ENCODE results near the gene CLASP2.

Gene CLASP2

DNA sequence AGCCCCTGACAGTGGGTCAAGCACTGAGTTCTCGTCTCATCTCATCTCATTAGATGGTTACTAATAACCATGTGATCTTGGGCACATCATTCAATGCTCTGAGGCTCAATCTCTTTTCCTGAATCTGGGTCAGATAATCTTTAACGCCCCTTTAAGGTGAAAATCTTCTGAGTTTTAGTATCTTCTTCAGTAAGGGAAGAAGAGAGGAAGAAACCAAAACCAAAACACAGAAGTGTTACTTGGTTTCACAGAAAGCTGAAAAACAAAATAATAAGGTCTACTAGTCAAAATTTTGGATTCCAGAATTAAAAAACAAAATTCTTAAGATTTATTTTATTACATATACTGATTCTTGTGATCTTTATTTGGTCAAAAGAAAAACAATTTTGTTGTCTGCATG lies 78.2 kb downstream of the CLASP2 start:
- no peak for DNase-seq (ENCODE audit: extremely low read depth in 1 of 2, low read depth in 1 of 2)

DNA sequence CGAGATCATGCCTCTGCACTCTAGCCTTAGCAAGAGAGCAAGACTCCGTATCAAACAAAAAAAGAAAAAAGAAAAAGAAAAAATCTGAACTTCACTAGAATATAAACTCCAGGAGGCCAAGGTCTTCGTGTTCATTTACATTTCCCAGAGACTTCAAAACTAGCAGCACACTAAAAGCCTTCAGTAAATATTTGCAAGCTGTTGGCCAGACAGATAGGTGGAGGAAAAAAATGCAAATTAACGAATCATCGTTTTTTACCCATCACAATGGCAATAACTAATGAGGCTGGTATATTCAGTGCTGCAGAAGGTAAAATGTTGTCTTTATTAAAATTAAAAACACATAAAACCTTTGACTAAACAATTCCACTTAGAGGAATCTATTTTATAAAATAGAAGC lies 80.6 kb downstream of the CLASP2 start:
- no peak for DNase-seq (ENCODE audit: extremely low read depth in 1 of 2, low read depth in 1 of 2)

DNA sequence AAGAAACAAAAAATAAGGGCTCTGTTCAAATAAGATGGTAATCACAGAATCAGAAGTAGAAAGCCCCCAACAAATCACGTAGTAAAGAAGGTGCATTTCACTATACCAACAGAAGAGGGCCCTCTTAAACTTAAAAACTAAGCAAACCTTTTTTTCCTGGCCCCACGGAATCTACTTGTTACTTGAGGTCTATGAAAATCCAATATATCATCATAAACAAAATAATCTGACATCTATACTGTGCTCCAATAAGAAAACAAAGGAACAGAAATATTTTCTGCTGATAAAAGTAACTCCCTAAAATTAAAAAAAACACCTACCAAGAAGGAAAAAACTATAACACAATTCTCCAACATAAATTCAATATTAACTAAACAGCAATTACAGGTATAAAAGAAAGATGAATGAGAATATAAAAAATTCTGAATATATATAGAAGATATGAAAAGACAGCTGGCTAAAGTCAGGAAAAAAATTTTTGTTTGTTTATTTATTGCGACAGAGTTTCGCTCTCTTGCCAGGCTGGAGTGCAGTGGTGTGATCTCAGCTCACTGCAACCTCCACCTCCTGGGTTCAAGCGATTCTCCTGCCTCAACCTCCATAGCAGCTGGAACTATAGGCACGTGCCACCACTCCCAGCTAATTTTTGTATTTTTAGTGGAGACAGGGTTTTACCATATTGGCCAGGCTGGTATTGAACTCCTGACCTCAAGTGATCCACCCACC lies 81.8 kb downstream of the CLASP2 start:
- no peak for DNase-seq (ENCODE audit: extremely low read depth in 1 of 2, low read depth in 1 of 2)

DNA sequence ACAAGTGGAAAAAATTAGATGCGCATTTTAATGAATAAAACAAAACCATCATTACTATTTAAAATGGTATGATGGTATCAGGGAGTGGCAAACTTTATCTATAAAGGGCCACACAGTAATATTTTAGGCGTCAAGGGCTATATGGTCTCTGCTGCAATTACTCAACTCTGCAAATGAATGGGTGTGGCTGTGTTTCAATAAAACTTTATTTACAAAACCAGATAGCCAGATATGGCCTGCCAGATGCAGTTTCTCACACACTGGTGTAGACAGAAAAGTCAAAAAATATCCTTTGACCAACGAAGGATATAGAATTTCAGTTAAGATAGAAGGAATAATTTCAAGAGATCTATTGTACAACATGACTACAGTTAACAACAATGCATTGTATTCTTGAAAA lies 83.8 kb downstream of the CLASP2 start:
- no peak for DNase-seq (ENCODE audit: extremely low read depth in 1 of 2, low read depth in 1 of 2)

DNA sequence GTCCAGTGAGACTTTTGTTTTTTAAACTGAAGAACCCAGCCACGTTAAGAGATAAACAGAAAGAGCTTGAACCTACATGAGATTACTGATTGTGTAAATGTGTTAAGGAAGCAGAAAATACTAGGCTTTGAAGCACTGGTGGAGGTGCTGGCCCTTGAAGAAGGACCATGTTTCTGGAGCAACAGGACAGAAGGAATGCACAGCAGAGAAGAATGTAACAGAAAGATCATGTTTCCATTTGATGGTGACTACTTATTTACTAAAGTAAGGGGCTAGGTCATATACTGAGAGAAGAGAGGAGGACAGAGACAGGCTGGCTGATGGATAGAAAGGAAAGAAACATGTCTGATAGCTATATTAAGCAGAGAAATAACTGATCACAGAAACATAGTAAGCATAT lies 88.8 kb downstream of the CLASP2 start:
- DNase-seq (ENCODE audit: extremely low read depth in 1 of 2, low read depth in 1 of 2) = no peak

DNA sequence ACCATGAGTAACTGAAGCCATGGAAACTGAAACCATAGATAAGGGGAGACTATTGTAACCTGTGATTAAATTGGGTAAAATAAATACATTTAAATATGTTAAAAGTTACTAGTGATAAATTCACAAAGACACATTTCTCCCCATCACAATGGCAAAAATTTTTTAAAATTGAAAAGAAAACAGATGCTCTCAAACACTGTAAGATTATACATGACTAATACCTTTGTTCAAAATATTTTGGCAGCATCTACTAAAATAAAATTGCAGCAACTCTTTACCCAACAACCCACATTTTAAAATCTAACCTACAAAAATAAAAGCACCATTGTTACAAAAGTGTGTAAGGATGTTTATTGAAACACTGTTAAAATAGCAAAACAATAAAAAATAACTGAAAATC lies 93.3 kb downstream of the CLASP2 start:
- no peak for DNase-seq (ENCODE audit: extremely low read depth in 1 of 2, low read depth in 1 of 2)

DNA sequence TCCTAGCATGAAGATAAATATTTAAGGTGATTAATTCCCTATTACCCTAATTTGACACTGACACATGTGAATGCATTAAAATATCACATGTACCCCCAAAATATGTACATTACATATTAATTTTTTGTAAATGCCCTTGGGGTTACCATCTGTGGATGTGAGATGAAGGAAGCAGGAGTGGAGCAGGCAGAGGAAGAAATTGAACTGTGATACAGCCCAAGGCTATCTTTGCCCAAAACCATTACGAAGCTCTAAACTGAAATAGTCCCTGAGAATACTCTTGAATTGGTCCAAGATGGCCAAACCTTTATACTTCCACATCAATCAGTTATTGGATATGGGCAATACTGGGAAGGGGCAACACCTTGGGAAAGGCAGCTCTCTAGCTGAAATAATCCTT lies 105.0 kb downstream of the CLASP2 start:
- DNase-seq (ENCODE audit: extremely low read depth in 1 of 2, low read depth in 1 of 2) = no peak

DNA sequence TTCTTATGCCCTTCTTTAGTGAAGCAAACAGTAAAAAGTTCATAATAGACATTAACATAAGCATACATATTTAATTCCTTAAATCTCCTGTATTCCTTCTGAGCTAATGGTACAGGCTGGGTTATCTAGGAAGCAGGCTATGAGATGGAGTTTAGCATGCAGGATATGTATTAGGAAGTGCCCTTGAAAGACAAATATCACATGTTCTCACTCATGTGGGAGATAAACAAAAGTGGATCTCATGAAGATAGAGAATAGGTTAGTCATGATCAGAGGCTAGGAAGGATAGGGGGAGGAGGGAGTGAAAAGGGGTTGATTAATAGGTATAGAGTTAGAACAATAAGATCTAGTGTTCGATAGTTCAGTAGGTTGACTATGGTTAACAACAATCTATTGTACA lies 105.4 kb downstream of the CLASP2 start:
- no peak for DNase-seq (ENCODE audit: extremely low read depth in 1 of 2, low read depth in 1 of 2)

DNA sequence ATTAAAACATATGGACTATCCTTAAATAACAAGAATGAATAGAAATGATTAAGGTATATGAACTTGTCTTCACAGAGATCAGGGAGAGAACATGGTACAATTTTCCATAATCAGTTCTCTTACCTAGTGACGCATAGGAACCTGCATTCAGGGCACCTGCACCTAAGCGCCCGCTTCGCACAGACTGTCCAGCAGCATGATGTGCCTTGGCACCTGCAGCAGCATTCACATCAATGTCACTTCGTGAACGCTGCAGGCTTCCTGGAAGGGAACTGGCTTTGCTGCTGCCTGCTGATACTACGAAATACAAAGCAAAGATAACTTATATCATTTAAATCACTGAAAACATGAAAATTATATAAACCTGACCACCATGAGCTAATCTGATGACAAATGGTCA lies 115.2 kb downstream of the CLASP2 start:
- no peak for DNase-seq (ENCODE audit: extremely low read depth in 1 of 2, low read depth in 1 of 2)

DNA sequence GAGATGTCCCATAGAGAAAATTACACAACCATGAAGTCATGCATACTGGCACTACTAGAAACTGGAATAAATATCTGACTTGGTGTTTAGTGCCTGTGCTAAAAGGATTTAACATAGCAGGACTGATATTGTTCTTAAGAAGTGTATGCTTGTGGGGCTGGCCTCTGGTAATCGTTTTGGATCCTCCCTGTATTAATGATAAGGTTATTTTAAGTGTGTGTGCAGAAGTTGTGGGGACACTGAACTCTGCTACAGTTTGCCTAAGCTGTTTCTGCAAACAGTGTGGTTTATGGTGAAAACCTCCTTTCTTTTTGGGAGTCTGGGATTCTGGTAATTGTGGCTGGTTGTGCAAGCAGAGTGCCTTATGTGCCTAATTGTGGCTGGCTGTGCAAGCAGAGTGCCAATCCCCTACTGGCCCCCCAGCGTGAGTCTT lies 120.8 kb downstream of the CLASP2 start:
- DNase-seq (ENCODE audit: extremely low read depth in 1 of 2, low read depth in 1 of 2) = no peak

DNA sequence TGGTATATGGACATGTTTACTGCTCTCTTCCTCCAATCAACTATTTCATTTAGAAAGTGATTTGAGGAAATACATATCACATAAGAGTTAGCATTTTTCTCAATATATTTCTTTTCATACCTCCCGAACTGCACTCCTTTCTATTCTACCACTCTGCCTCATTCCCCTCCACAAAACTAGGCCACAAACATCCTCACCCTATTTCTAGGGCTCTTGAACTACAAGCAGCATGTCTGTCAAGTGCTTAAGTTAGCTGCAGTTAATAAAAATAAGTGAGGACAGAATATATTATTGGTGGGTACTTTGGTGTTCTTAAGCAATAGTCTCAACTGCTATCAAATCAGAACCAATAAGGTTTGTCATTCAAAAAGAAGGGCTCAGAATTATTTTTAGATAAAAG lies 125.1 kb downstream of the CLASP2 start:
- DNase-seq (ENCODE audit: extremely low read depth in 1 of 2, low read depth in 1 of 2) = no peak

DNA sequence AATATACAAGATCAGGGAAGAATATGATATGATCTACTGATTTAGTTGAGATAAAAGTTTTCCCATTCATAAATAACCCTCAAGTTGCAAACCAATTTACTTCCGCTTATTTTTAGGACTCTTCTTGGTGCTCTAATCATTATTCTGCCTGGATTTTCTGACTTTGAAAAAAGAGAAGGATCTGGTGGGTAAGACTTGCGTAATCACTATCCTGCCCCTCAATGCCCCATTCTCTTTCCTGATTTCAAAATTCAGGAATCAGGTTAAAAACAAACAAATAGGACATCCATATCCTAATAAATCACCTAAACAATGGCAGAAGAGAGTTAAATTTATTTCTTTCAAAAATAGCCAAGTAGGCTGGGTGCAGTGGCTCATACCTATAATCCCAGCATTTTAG lies 127.5 kb downstream of the CLASP2 start:
- DNase-seq (ENCODE audit: extremely low read depth in 1 of 2, low read depth in 1 of 2) = no peak

DNA sequence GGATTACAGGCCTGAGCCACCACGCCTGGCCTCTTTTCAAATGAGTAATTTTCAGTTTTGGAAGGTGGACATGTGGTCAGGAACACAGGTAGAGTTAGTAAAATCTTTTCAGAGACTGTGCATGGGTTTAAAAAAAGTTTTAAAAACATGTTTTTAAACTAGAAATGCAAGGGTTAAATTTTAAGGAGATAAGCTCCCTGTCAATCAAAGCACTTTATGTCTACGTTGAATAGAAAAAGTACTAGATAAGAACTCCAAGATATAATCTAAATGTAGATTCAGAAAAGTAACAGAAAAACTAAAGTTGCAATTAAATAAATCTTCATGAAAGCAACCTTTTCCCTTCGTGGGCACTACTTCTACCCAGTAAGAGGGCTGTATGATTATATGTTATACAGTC lies 131.7 kb downstream of the CLASP2 start:
- no peak for DNase-seq (ENCODE audit: extremely low read depth in 1 of 2, low read depth in 1 of 2)

DNA sequence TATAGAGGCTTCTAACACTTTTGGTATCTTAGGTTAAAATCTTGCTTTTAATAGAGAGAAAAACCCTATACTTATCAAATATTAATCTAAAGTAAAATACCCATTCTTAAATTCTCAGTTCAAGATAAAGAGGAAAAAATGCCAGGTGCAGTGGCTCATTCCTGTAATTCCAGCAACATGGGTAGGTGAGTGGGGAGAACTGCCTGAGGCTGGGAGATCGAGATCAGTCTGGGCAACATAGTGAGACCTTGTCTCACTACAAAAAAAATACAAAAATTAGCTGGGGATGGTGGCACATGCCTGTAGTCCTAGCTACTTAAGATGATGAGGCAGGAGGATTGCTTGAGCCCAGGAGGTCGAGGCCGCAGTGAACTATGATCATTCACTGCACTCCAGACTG lies 135.8 kb downstream of the CLASP2 start:
- no peak for DNase-seq (ENCODE audit: extremely low read depth in 1 of 2, low read depth in 1 of 2)

DNA sequence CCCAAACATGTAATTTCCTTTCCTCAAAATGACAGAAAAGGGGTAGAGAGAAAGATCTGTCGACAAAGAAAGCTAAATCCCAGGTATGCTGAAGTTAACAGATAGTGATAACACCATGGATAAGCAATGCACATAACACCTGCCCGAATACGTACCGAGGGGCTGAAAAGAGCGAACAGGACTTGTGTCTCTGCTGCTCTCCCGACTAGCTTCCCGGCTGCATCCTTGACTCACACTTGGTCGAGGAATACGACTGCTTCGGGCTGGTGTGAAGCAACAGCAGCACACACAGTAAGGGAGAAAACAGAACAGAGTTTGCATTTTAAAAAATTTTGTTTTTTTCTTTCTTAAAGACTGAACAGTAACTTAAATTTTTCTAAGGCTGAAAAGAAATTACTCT lies 136.4 kb downstream of the CLASP2 start:
- no peak for DNase-seq (ENCODE audit: extremely low read depth in 1 of 2, low read depth in 1 of 2)

DNA sequence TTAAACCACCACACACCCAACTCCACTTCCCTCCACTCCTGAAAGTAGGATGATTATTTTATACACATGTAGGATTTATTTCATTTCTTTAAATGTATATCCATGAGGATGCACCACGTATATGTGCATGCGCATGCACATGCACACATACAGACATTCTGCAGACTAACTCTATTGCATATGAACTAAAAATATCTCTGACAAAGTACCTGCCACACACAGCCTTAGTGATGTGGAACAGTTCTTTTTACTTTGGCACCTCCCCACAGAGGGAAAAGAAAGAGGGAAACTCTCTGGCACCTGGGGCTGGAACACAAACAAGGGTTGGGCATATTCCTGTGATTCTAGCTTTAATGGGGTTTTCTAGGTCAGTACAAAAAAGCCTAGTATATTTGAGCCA lies 138.2 kb downstream of the CLASP2 start:
- no peak for DNase-seq (ENCODE audit: extremely low read depth in 1 of 2, low read depth in 1 of 2)

DNA sequence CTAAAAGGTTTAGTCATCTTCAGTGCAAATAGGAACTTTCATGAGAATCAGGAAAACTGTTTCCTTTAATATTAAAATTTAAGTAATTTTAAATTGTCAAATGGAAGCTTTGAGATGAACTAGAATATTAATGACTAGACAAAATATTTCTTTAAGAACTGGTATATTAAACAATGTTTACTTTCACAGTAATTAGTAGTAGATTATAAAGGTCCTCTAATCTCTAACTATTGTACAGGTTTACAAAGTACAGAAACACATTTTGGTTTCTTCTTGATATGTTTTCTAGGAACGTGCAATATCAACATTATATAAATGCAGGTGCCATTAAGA lies 138.9 kb downstream of the CLASP2 start:
- DNase-seq (ENCODE audit: extremely low read depth in 1 of 2, low read depth in 1 of 2) = no peak

DNA sequence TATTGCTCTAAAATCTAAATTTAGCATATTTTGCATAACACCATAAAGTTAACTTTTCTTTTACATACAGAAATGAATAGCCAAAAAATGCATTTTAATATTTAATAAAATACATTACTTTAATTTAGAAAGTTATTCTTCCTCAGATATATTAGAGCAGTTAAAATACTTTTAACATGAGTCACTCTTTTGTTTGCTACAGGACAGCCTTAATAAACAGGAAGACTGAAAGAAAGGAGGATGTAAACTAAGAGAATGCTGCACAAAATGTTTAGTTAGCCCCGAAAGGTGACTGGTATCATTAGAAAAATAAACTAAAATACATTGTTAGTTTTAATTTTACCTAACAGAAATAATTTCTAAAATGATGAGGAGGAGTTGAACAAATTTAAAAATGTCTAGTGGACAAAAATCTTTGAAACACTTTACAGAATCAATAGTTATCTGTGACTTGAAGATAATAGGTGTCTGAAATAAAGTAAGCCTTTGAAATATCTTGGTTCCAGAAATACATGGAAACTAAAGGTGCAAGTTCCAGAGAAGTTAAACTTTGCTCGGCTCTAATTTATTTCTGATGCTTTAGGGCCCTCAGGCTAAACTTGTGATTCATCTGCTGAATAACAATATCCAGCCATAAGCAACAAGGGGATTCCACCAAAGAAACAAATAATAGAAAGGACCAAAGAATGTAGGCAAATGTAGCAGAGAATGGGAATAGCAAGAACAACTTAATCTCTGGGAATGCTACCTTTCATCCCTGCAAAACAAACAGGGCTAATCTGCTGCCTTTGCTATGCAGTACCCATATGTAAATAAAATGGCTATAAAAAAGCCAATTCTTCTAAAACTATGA lies 139.5 kb downstream of the CLASP2 start:
- no peak for DNase-seq (ENCODE audit: extremely low read depth in 1 of 2, low read depth in 1 of 2)

DNA sequence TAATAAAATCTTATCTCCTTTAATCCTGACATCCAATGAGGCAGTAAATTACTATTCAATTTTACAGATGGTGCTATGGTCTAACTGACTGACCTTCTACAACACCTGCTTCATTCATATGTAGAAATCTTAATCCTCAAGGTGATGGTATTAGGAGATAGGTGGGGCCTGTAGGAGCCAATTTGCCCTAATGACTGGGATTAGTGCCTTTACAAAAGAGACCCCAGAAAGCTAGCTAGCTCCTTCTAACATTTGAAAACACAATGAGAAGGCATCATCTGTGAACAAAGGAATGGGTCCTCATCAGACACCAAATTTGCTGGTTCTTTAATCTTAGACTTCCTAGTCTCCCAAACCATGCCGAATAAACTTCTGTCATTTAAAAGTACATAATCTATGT lies 140.5 kb downstream of the CLASP2 start:
- no peak for DNase-seq (ENCODE audit: extremely low read depth in 1 of 2, low read depth in 1 of 2)

DNA sequence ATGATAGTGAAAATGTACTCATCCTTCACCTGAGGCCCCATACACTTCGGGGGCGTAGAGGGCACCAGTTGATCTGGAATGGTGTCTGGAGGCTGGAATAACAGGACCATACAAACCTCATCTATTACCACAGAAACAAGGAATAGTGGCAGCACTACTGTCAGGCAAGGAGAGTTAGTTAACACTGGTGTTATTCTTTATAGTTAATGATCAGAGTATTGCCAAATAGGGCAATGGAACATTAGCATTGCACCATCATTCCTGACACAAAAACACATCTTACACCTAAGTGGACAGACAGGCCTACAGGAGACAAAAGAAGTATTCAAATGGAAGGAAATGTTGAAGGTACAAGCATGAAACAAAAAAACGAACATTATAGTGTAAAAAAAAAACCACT lies 140.9 kb downstream of the CLASP2 start:
- DNase-seq (ENCODE audit: extremely low read depth in 1 of 2, low read depth in 1 of 2) = no peak

DNA sequence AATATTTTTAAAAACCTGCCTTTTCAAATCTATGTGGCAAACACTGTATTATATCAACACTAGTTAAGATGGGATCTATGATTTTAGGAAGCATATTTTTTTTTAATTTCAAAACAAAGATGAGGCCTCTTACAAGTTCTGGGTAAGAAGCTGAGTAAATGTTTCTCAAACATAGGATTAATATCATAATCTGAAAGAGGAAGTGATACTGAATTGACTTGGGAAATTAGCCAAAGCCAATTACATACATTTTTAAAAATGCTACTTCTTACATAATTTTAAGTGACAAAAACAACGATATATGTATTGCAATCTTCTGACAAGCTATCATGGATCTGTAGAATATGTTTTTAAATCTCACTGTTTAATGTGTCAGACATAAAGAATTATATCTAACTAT lies 142.7 kb downstream of the CLASP2 start:
- no peak for DNase-seq (ENCODE audit: extremely low read depth in 1 of 2, low read depth in 1 of 2)

DNA sequence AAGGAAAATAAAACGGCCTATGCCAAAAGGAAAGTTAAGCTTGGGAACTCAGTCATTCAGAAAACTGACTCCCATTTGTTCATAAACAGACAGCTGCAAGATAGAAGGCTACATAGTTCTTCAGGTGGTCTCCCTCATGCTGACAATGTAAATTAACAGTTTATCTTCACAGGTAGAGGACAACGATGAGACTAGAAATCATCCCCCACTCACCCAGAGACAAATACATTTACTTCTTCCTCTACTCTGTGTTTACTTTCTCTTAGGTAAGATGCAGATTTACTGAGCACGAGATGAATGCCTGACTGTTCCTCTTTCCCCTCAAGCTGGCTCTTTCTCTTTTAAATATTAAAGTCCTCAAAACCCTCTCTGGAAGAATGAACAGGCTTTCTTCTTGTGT lies 160.2 kb downstream of the CLASP2 start:
- no peak for DNase-seq (ENCODE audit: extremely low read depth in 1 of 2, low read depth in 1 of 2)

DNA sequence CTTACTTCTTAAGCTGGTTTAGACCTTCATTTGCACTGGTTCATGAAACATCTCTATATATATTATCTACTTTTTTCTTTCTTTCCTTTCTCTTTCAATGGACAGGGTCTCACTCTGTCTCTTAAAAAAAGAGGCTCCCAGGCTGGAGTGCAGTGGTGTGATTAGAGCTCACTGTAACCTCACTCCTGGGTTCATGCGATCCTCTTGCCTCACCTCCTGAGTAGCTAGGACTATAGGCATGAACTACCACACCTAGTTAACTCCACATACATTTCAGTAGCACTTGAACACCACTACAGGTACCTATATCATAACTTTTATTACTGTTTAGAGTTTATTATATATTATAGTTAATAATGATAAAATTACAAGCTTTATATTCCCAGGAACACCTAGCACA lies 160.8 kb downstream of the CLASP2 start:
- no peak for DNase-seq (ENCODE audit: extremely low read depth in 1 of 2, low read depth in 1 of 2)
